ENCODE measurements around the gene PLA2G15. TPM values are rescaled to one million over a fixed set of nuclear protein-coding genes. Genes with fewer than 3 reads are reported as not detected.

PLA2G15 gene
- total and polyA plus RNA-seq, 2 of the 13 experiments (the other 11 are each of a cell fraction or from before 2014, with no cell fraction given) = 14.4 to 23.7 TPM

DNA sequence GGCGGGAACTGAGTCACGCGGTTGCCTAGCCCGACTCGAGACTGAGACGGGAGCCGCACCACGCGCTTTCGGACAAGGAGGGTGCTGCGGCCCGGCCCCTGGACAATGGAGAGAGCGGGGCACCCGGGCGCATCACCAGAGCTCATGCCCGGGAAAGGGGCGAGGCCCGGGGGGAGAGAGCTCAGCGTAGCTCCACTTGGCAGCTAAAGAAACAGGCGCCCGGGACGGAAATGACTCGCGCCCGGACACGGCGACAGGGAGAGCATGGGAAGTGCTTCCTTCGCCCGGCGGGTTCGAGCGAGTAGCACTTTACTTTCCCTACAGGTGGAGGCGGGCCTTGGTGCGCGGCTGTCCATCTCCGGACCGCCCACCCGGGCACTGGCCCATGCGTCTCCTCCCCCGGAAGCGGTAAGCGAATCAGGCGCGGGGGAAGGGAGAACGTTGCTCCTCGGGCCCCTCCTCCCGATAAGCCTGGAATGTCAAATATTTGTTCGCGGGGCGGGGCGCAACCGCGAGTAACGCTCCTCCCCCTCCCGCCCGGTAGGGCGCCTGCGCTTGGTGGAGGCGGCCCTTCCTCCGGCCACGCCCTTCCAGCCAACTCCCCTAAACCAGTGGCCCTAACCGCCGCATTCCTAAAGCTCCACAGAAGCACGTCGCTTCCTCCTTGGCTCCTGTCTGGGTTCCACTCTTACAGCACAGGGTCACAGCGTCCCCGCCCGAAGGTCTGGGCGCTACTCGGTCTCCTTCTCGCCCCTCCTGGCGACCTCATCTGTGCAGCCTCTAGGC lies 7.7 kb upstream of the PLA2G15 start (continued):
- TF ChIP-seq CENPT (CRISPR knock-in tag; IDR thresholded peaks at IDR 0.05; ENCODE audit: low read depth) (peak; percentile 78; the same call in 1 of the 2 replicates), ZNF383 (CRISPR knock-in tag; IDR thresholded peaks at IDR 0.05; ENCODE audit: borderline replicate concordance) (no peak), POLR2A (IDR thresholded peaks at IDR 0.05; ENCODE audit: insufficient read depth in 1 of 2, low read depth in 2 of 2, low read length in 2 of 2) (peak in 1 of 2 experiments; percentile 91; a peak in 2 of 4 replicates), PLRG1 (conservative IDR thresholded peaks at IDR 0.05) (no peak), ZSCAN31 (CRISPR knock-in tag; IDR thresholded peaks at IDR 0.05; ENCODE audit: low read depth) (peak; percentile 94), ZNF616 (CRISPR knock-in tag; IDR thresholded peaks at IDR 0.05; ENCODE audit: low read depth) (no peak; the same call in 1 of the 2 replicates), ZNF607 (CRISPR knock-in tag; IDR thresholded peaks at IDR 0.05; ENCODE audit: borderline replicate concordance) (peak; percentile 77), SIX4 (CRISPR knock-in tag; IDR thresholded peaks at IDR 0.05) (peak; percentile 28; the same call in 1 of the 2 replicates), HNRNPLL (IDR thresholded peaks at IDR 0.05; ENCODE audit: low read depth, low read length, poor library complexity, severe bottlenecking) (peak; percentile 89), ZSCAN22 (CRISPR knock-in tag; IDR thresholded peaks at IDR 0.05) (no peak), ZNF547 (CRISPR knock-in tag; IDR thresholded peaks at IDR 0.05) (peak; percentile 38; the same call in 1 of the 2 replicates), ZNF205 (CRISPR knock-in tag; IDR thresholded peaks at IDR 0.05) (peak; percentile 56; the same call in 1 of the 2 replicates)
- TF ChIP-seq, protein P1, sequence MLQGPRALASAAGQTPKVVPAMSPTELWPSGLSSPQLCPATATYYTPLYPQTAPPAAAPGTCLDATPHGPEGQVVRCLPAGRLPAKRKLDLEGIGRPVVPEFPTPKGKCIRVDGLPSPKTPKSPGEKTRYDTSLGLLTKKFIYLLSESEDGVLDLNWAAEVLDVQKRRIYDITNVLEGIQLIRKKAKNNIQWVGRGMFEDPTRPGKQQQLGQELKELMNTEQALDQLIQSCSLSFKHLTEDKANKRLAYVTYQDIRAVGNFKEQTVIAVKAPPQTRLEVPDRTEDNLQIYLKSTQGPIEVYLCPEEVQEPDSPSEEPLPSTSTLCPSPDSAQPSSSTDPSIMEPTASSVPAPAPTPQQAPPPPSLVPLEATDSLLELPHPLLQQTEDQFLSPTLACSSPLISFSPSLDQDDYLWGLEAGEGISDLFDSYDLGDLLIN (CRISPR knock-in tag; IDR thresholded peaks at IDR 0.05; ENCODE audit: borderline replicate concordance) = 0 out of 2 replicates have a peak, but pooled peaks have one; percentile 81
- TF ChIP-seq, protein P2, sequence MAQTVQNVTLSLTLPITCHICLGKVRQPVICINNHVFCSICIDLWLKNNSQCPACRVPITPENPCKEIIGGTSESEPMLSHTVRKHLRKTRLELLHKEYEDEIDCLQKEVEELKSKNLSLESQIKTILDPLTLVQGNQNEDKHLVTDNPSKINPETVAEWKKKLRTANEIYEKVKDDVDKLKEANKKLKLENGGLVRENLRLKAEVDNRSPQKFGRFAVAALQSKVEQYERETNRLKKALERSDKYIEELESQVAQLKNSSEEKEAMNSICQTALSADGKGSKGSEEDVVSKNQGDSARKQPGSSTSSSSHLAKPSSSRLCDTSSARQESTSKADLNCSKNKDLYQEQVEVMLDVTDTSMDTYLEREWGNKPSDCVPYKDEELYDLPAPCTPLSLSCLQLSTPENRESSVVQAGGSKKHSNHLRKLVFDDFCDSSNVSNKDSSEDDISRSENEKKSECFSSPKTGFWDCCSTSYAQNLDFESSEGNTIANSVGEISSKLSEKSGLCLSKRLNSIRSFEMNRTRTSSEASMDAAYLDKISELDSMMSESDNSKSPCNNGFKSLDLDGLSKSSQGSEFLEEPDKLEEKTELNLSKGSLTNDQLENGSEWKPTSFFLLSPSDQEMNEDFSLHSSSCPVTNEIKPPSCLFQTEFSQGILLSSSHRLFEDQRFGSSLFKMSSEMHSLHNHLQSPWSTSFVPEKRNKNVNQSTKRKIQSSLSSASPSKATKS (CRISPR knock-in tag; IDR thresholded peaks at IDR 0.05) = peak; percentile 66; the same call in 1 of the 2 replicates
- TF ChIP-seq, protein P3, sequence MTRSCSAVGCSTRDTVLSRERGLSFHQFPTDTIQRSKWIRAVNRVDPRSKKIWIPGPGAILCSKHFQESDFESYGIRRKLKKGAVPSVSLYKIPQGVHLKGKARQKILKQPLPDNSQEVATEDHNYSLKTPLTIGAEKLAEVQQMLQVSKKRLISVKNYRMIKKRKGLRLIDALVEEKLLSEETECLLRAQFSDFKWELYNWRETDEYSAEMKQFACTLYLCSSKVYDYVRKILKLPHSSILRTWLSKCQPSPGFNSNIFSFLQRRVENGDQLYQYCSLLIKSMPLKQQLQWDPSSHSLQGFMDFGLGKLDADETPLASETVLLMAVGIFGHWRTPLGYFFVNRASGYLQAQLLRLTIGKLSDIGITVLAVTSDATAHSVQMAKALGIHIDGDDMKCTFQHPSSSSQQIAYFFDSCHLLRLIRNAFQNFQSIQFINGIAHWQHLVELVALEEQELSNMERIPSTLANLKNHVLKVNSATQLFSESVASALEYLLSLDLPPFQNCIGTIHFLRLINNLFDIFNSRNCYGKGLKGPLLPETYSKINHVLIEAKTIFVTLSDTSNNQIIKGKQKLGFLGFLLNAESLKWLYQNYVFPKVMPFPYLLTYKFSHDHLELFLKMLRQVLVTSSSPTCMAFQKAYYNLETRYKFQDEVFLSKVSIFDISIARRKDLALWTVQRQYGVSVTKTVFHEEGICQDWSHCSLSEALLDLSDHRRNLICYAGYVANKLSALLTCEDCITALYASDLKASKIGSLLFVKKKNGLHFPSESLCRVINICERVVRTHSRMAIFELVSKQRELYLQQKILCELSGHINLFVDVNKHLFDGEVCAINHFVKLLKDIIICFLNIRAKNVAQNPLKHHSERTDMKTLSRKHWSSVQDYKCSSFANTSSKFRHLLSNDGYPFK (CRISPR knock-in tag; IDR thresholded peaks at IDR 0.05; ENCODE audit: borderline replicate concordance) = peak; percentile 68; the same call in 1 of the 2 replicates
- TF ChIP-seq, protein P4, sequence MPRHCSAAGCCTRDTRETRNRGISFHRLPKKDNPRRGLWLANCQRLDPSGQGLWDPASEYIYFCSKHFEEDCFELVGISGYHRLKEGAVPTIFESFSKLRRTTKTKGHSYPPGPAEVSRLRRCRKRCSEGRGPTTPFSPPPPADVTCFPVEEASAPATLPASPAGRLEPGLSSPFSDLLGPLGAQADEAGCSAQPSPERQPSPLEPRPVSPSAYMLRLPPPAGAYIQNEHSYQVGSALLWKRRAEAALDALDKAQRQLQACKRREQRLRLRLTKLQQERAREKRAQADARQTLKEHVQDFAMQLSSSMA (CRISPR knock-in tag; IDR thresholded peaks at IDR 0.05) = peak; percentile 97
- TF ChIP-seq, protein P5, sequence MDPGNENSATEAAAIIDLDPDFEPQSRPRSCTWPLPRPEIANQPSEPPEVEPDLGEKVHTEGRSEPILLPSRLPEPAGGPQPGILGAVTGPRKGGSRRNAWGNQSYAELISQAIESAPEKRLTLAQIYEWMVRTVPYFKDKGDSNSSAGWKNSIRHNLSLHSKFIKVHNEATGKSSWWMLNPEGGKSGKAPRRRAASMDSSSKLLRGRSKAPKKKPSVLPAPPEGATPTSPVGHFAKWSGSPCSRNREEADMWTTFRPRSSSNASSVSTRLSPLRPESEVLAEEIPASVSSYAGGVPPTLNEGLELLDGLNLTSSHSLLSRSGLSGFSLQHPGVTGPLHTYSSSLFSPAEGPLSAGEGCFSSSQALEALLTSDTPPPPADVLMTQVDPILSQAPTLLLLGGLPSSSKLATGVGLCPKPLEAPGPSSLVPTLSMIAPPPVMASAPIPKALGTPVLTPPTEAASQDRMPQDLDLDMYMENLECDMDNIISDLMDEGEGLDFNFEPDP (CRISPR knock-in tag; conservative IDR thresholded peaks at IDR 0.05) = no peak
- TF ChIP-seq, protein P6, sequence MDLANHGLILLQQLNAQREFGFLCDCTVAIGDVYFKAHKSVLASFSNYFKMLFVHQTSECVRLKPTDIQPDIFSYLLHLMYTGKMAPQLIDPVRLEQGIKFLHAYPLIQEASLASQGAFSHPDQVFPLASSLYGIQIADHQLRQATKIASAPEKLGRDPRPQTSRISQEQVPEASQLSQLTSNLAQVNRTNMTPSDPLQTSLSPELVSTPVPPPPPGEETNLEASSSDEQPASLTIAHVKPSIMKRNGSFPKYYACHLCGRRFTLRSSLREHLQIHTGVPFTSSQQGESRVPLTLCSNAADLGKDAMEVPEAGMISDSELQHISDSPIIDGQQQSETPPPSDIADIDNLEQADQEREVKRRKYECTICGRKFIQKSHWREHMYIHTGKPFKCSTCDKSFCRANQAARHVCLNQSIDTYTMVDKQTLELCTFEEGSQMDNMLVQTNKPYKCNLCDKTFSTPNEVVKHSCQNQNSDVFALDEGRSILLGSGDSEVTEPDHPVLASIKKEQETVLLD (CRISPR knock-in tag; IDR thresholded peaks at IDR 0.05; ENCODE audit: low read depth) = peak; percentile 83

Data from HepG2 (cell line).